Testis (tissue), 2 donors: ENCODE results near the gene TMEM222.

Experiments
- POLR2A ChIP-seq: fragments of 450-650 bp; IDR thresholded peaks from one replicate; pipeline ENCODE4 v1.6.1; 2017; ENCODE audit warnings: antibody characterized with exemption, mild to moderate bottlenecking, moderate library complexity
- TF ChIP-seq, protein P1 (sequence below), 3 experiments: fragments of 450-650 bp in 2 of 3; fragments of 200-600 bp in 1 of 3; sonication (generic) in 1 of 3; IDR thresholded peaks; one replicate each; pipeline ENCODE4 v1.5.1; 2016 to 2019; ENCODE audit warnings: antibody characterized with exemption in 3 of 3, mild to moderate bottlenecking in 2 of 3, moderate library complexity in 1 of 3

DNA sequence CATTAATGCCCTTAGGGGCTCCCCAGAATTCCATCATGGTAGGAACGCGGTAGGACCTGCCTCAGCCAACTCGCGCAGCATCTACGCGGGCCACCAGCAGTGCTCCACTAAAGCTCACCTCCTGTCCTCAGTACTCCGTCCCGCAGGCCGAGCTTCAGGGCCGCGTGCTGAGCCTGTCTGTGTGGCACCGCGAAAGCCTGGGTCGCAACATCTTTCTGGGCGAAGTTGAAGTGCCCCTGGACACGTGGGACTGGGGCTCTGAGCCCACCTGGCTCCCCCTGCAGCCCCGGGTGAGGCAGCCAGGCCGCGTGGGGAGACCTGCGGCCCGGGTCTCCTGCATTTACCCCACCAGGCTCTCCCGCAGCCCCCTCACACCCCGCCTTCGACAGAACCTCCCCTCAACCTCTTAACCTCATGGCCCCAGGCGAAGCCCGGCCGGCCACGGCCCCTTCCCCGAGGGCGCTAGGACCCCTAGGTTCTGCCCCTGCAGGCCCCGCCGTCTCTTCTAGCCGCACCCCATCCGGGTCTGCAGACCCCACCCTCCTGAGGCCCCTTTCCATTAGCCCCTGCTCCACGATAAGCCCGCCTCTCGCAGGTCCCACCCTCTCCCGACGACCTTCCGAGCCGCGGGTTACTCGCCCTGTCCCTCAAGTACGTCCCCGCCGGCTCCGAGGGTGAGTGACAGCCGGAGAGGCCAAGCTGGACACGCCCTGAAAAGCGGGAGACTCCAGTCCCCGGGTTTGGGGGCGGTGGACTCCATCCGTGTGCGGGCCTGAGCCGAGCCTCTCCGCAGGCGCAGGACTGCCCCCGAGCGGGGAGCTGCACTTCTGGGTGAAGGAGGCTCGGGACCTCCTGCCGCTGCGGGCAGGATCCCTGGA is 28.9 kb downstream of the TMEM222 start:
- TF ChIP-seq, protein P1, sequence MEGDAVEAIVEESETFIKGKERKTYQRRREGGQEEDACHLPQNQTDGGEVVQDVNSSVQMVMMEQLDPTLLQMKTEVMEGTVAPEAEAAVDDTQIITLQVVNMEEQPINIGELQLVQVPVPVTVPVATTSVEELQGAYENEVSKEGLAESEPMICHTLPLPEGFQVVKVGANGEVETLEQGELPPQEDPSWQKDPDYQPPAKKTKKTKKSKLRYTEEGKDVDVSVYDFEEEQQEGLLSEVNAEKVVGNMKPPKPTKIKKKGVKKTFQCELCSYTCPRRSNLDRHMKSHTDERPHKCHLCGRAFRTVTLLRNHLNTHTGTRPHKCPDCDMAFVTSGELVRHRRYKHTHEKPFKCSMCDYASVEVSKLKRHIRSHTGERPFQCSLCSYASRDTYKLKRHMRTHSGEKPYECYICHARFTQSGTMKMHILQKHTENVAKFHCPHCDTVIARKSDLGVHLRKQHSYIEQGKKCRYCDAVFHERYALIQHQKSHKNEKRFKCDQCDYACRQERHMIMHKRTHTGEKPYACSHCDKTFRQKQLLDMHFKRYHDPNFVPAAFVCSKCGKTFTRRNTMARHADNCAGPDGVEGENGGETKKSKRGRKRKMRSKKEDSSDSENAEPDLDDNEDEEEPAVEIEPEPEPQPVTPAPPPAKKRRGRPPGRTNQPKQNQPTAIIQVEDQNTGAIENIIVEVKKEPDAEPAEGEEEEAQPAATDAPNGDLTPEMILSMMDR (IDR thresholded peaks at IDR 0.05), result no peak
- no peak for TF ChIP-seq POLR2A
